ENCODE data around the gene HTR3D. TPM values are rescaled to one million over a fixed set of nuclear protein-coding genes. Genes with fewer than 3 reads are reported as not detected.
"Not testable (repeated sequence)": the region's sequence is repeated elsewhere in the genome, so short reads cannot be mapped to it uniquely, and the experiment has no call there.

The HTR3D gene
- polyA plus RNA-seq, 1 of the 3 experiments (the other 2 are of a cell fraction), result not detected

DNA sequence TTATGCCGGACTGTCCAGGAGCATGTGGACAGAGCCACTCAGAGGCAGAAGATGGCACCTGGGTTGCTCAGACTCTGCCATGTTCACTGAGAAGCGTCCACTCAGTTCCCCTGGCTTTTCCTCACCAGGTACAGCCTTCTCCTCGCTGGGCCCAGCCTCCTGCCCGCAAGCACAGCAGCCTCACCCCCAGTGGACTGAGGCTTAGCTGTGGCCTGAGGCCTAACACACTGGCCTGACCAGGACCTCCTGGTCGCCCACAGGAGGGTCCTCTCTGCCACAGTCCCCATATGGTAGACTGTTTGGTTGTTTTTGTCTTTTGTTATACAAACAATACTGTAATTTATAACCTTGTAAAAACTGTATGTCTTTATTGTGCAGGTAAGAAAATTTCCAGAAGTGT, 36.8 kb downstream of the HTR3D start:
- Histone ChIP-seq H3K27me3 (ENCODE audit: insufficient read depth) (no peaks in the 10 kb centered on the region), H3K4me3 (ENCODE audit: low read depth in 2 of 2, low read length in 1 of 2) (no peak overlapping the region), H3K9me3 (no peaks in the 10 kb centered on the region), H3K27ac (ENCODE audit: low read depth in 2 of 2, low read length in 1 of 2) (no peak overlapping the region), H3K79me2 (ENCODE audit: insufficient read depth) (no peaks in the 10 kb centered on the region), H3F3A (replicated peaks; ENCODE audit: insufficient read depth) (no peaks in the 10 kb centered on the region), H3K9me2 (no peaks in the 10 kb centered on the region), H3K36me3 (replicated peaks in 1 of 2; ENCODE audit: control insufficient read depth in 1 of 2, insufficient read depth in 2 of 2, low read length in 1 of 2) (no peaks in the 10 kb centered on the region), H3K4me1 (ENCODE audit: control insufficient read depth in 1 of 2, insufficient read depth in 2 of 2, low read depth in 1 of 2, low read length in 1 of 2) (no peaks in the 10 kb centered on the region; a peak in 1 of 4 replicates), H3K4me2 (no peak overlapping the region), H3K9ac (no peak overlapping the region), H2AFZ (ENCODE audit: low read depth) (no peak overlapping the region), H4K20me1 (ENCODE audit: insufficient read depth) (no peaks in the 10 kb centered on the region)
- ChIA-PET CTCF (no interaction called here), POLR2A (no interaction called here)
- TF ChIP-seq, protein P1, sequence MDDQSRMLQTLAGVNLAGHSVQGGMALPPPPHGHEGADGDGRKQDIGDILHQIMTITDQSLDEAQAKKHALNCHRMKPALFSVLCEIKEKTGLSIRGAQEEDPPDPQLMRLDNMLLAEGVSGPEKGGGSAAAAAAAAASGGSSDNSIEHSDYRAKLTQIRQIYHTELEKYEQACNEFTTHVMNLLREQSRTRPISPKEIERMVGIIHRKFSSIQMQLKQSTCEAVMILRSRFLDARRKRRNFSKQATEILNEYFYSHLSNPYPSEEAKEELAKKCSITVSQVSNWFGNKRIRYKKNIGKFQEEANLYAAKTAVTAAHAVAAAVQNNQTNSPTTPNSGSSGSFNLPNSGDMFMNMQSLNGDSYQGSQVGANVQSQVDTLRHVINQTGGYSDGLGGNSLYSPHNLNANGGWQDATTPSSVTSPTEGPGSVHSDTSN (IDR thresholded peaks at IDR 0.05), result no peak
- no peak for TF ChIP-seq EP300 (IDR thresholded peaks at IDR 0.05; ENCODE audit: borderline replicate concordance in 1 of 2, low read depth in 1 of 2, low read length in 1 of 2)
- no peak for TF ChIP-seq MEF2A (IDR thresholded peaks at IDR 0.05; ENCODE audit: borderline replicate concordance, low read depth)
- TF ChIP-seq ZBTB33 (IDR thresholded peaks at IDR 0.05; ENCODE audit: borderline replicate concordance, low read depth), result no peak
- no peak for TF ChIP-seq GATA2 (CRISPR knock-in tag; IDR thresholded peaks at IDR 0.05)
- TF ChIP-seq CHD2 (IDR thresholded peaks at IDR 0.05; ENCODE audit: low read length, partially characterized antibody), result no peak
- no peak for TF ChIP-seq MXI1 (IDR thresholded peaks at IDR 0.05; ENCODE audit: low read depth, low read length)
- TF ChIP-seq REST (IDR thresholded peaks at IDR 0.05; ENCODE audit: low read depth, low read length), result no peak
- no peak for TF ChIP-seq GABPA (IDR thresholded peaks at IDR 0.05; ENCODE audit: low read depth)
- 67% methylated on average over 2 of the region's 5 CpGs for WGBS (ENCODE audit: low lambda C conversion rate)
- DNase-seq, result no peak

GRCh38 chr3:184071142-184071541, 39.6 kb downstream of the HTR3D start:
- H3K4me2 ChIP-seq; DNase-seq; H3K9me2 ChIP-seq; H2AFZ ChIP-seq (ENCODE audit: low read depth); H3K9me3 ChIP-seq; H3K9ac ChIP-seq; H3K27me3 ChIP-seq (ENCODE audit: insufficient read depth); POLR2A ChIA-PET; H4K20me1 ChIP-seq (ENCODE audit: insufficient read depth); H3F3A ChIP-seq (replicated peaks; ENCODE audit: insufficient read depth); H3K4me1 ChIP-seq (ENCODE audit: control insufficient read depth in 1 of 2, insufficient read depth in 2 of 2, low read depth in 1 of 2, low read length in 1 of 2); H3K27ac ChIP-seq (ENCODE audit: low read depth in 2 of 2, low read length in 1 of 2); H3K79me2 ChIP-seq (ENCODE audit: insufficient read depth); H3K36me3 ChIP-seq (replicated peaks in 1 of 2; ENCODE audit: control insufficient read depth in 1 of 2, insufficient read depth in 2 of 2, low read length in 1 of 2); H3K4me3 ChIP-seq (ENCODE audit: low read depth in 2 of 2, low read length in 1 of 2): not testable (repeated sequence)
- WGBS (ENCODE audit: low lambda C conversion rate), result 54% methylated on average over 7 of the region's 7 CpGs
- CTCF ChIA-PET, result interaction anchor here (1.2 kb wide), 1 partner anchor 41 kb away, joined by 3 read pairs; no protein-coding TSS in a partner anchor

Measured in SK-N-SH (cell line).